ENCODE measurements around the gene EGFL7. TPM values are rescaled to one million over a fixed set of nuclear protein-coding genes. Genes with fewer than 3 reads are reported as not detected.

The EGFL7 gene
- polyA plus RNA-seq, 3 donors: 1.3 to 2.8 (median 2.2) TPM

GRCh38 chr9:136675477-136676296 lies 13.0 kb downstream of the EGFL7 start:
- H3K4me1 ChIP-seq (ENCODE audit: control insufficient read depth in 1 of 2, insufficient read depth in 2 of 2, low read length in 2 of 2): peaks cover 28 to 29% of the 10 kb centered on the region in 2 donors
- H3K9me3 ChIP-seq (replicated peaks in 1 of 2; ENCODE audit: control insufficient read depth in 1 of 2, insufficient read depth in 1 of 2, low read length in 2 of 2): no peaks in the 10 kb centered on the region
- WGBS (ENCODE audit: insufficient coverage): 94% methylated on average over 4 of the region's 16 CpGs
- H3K27me3 ChIP-seq (ENCODE audit: control insufficient read depth in 2 of 2, insufficient read depth in 2 of 2, low read length in 2 of 2): no peaks in the 10 kb centered on the region
- intact Hi-C loops (cut with micrococcal nuclease): no loop called here
- TF ChIP-seq CTCF (IDR thresholded peaks at IDR 0.05): no peak
- peaks cover 25% of the 10 kb centered on the region for H3K79me2 ChIP-seq (ENCODE audit: insufficient read depth, low read length)
- H3K27me3 Mint-ChIP-seq (ENCODE audit: low read depth in 3 of 3): peaks cover 0 to 2% (median 0%) of the 10 kb centered on the region in 3 donors
- no peak overlapping the region for H3K27ac ChIP-seq (ENCODE audit: low read depth in 1 of 2, low read length in 2 of 2)
- H3K27ac Mint-ChIP-seq: no peak overlapping the region
- H2AFZ ChIP-seq (ENCODE audit: insufficient read depth, low read depth, low read length, poor library complexity, severe bottlenecking): no peak overlapping the region
- H3K4me3 ChIP-seq (replicated peaks in 1 of 3; ENCODE audit: low read depth in 2 of 3, low read length in 3 of 3): no peak overlapping the region
- DNase-seq: no peak
- peaks cover 40 to 47% of the 10 kb centered on the region in 2 donors for H3K36me3 ChIP-seq (replicated peaks in 1 of 2; ENCODE audit: control insufficient read depth in 1 of 2, insufficient read depth in 2 of 2, low read length in 2 of 2)
- H4K20me1 ChIP-seq (ENCODE audit: insufficient read depth, low read length): peaks cover 84% of the 10 kb centered on the region
- no peak overlapping the region for H3K4me3 Mint-ChIP-seq
- no peak overlapping the region for H3K9ac ChIP-seq (ENCODE audit: insufficient read depth, low read length, poor library complexity, severe bottlenecking)
- H3K36me3 Mint-ChIP-seq: peaks cover 18 to 38% of the 10 kb centered on the region in 2 donors
- no peak overlapping the region for H3K4me2 ChIP-seq (replicated peaks; ENCODE audit: extremely low read depth, low read length, poor library complexity, severe bottlenecking)
- H3K4me1 Mint-ChIP-seq: peaks cover 20% of the 10 kb centered on the region
- H3K9me3 Mint-ChIP-seq: no peaks in the 10 kb centered on the region

GRCh38 chr9:136676297-136676794 lies 13.6 kb downstream of the EGFL7 start:
- no peak for DNase-seq
- Mint-ChIP-seq H3K4me3 (no peak overlapping the region), H3K27ac (no peak overlapping the region), H3K27me3 (ENCODE audit: low read depth in 3 of 3) (no peaks in the 10 kb centered on the region), H3K36me3 (peaks cover 18 to 40% of the 10 kb centered on the region in 2 donors), H3K9me3 (no peaks in the 10 kb centered on the region), H3K4me1 (peaks cover 24% of the 10 kb centered on the region)
- no peak for TF ChIP-seq CTCF (IDR thresholded peaks at IDR 0.05)
- intact Hi-C loops (cut with micrococcal nuclease): no loop called here
- Histone ChIP-seq H4K20me1 (ENCODE audit: insufficient read depth, low read length) (peaks cover 87% of the 10 kb centered on the region), H3K4me3 (replicated peaks in 1 of 3; ENCODE audit: low read depth in 2 of 3, low read length in 3 of 3) (no peak overlapping the region), H3K9me3 (replicated peaks in 1 of 2; ENCODE audit: control insufficient read depth in 1 of 2, insufficient read depth in 1 of 2, low read length in 2 of 2) (no peaks in the 10 kb centered on the region), H3K9ac (ENCODE audit: insufficient read depth, low read length, poor library complexity, severe bottlenecking) (no peak overlapping the region), H3K4me2 (replicated peaks; ENCODE audit: extremely low read depth, low read length, poor library complexity, severe bottlenecking) (no peak overlapping the region), H3K4me1 (ENCODE audit: control insufficient read depth in 1 of 2, insufficient read depth in 2 of 2, low read length in 2 of 2) (peaks cover 32 to 36% of the 10 kb centered on the region in 2 donors), H3K27ac (ENCODE audit: low read depth in 1 of 2, low read length in 2 of 2) (no peak overlapping the region), H3K79me2 (ENCODE audit: insufficient read depth, low read length) (peaks cover 31% of the 10 kb centered on the region), H2AFZ (ENCODE audit: insufficient read depth, low read depth, low read length, poor library complexity, severe bottlenecking) (no peak overlapping the region), H3K27me3 (ENCODE audit: control insufficient read depth in 2 of 2, insufficient read depth in 2 of 2, low read length in 2 of 2) (no peaks in the 10 kb centered on the region), H3K36me3 (replicated peaks in 1 of 2; ENCODE audit: control insufficient read depth in 1 of 2, insufficient read depth in 2 of 2, low read length in 2 of 2) (peaks cover 40 to 47% of the 10 kb centered on the region in 2 donors)
- over 99% methylated on average over 9 of the region's 13 CpGs for WGBS (ENCODE audit: insufficient coverage)
